Stimulated activated naive B cell treated with anti-CD40 and anti-IgM and Interleukin-4, amounts not matched to agents 10 μg/mL and 1 μg/mL and 100 μg/mL, for 72 hours (primary cell): ENCODE results near the gene RTTN.

Experiments used
- ATAC-seq, 2 donors: fragments of 150-1000 bp; cut with Tn5 transposase; replicated peaks; 2 replicates each; pipeline ENCODE4 v1.10.0; 2021; ENCODE audit warnings: moderate library complexity in 1 of 2
- DNase-seq: peaks from one replicate; pipeline ENCODE4 v3.0.0; 2021
- H3K27ac Mint-ChIP-seq: one replicate; pipeline ENCODE4 v1.8.0; 2022; ENCODE audit warnings: mild to moderate bottlenecking, mixed read lengths
- H3K27me3 Mint-ChIP-seq, 2 donors: one replicate each; pipeline ENCODE4 v1.8.0; 2022; ENCODE audit warnings: mixed read lengths in 2 of 2
- H3K36me3 Mint-ChIP-seq, 2 donors: one replicate each; pipeline ENCODE4 v1.8.0; 2022; ENCODE audit warnings: mixed read lengths in 2 of 2, mild to moderate bottlenecking in 1 of 2
- H3K4me1 Mint-ChIP-seq, 2 donors: one replicate each; pipeline ENCODE4 v1.8.0; 2022; ENCODE audit warnings: mixed read lengths in 2 of 2, mild to moderate bottlenecking in 1 of 2
- H3K4me3 Mint-ChIP-seq, 2 donors: one replicate each; pipeline ENCODE4 v1.8.0; 2022; ENCODE audit warnings: mild to moderate bottlenecking in 2 of 2, mixed read lengths in 2 of 2, moderate library complexity in 1 of 2
- H3K9me3 Mint-ChIP-seq, 2 donors: one replicate each; pipeline ENCODE4 v1.8.0; 2022; ENCODE audit warnings: mixed read lengths in 2 of 2, mild to moderate bottlenecking in 1 of 2

The RTTN gene

GRCh38 chr18:70069382-70069781 lies 136.1 kb downstream of the RTTN start:
- peaks cover 9 to 27% of the 10 kb centered on the region in 2 donors for H3K36me3 Mint-ChIP-seq
- H3K4me1 Mint-ChIP-seq = no peaks in the 10 kb centered on the region
- H3K4me3 Mint-ChIP-seq = no peak overlapping the region
- no peaks in the 10 kb centered on the region for H3K9me3 Mint-ChIP-seq
- ATAC-seq = no peak
- no peak for DNase-seq
- no peak overlapping the region for H3K27ac Mint-ChIP-seq
- no peaks in the 10 kb centered on the region for H3K27me3 Mint-ChIP-seq

DNA sequence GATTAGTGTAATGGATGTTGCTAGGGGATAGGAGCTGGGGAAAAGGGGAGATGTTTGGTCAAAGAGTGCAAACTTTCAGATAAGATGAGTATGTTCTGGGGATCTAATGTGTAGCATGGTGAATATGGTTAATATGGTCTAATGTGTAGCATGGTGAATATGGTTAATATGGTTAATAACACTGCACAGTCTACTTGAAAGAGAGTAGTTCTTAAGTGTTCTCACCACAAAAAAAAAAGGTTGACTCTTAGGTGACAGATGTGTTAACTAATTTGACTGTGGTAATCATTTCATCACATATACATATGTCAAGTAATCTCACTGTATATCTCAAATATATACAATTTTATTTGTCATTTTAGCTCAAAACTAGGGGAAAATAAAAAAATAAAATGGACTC lies 136.5 kb downstream of the RTTN start:
- Mint-ChIP-seq H3K36me3 (peaks cover 9 to 25% of the 10 kb centered on the region in 2 donors), H3K4me1 (no peaks in the 10 kb centered on the region), H3K4me3 (no peak overlapping the region), H3K27me3 (no peaks in the 10 kb centered on the region), H3K27ac (no peak overlapping the region), H3K9me3 (no peaks in the 10 kb centered on the region)
- DNase-seq (no peak), ATAC-seq (no peak)

GRCh38 chr18:70059684-70060083 lies 145.8 kb downstream of the RTTN start:
- Mint-ChIP-seq H3K36me3 (peaks cover 21 to 39% of the 10 kb centered on the region in 2 donors), H3K27ac (no peak overlapping the region), H3K27me3 (no peaks in the 10 kb centered on the region), H3K4me1 (no peaks in the 10 kb centered on the region), H3K9me3 (no peaks in the 10 kb centered on the region), H3K4me3 (no peak overlapping the region)
- DNase-seq = no peak
- no peak for ATAC-seq

DNA sequence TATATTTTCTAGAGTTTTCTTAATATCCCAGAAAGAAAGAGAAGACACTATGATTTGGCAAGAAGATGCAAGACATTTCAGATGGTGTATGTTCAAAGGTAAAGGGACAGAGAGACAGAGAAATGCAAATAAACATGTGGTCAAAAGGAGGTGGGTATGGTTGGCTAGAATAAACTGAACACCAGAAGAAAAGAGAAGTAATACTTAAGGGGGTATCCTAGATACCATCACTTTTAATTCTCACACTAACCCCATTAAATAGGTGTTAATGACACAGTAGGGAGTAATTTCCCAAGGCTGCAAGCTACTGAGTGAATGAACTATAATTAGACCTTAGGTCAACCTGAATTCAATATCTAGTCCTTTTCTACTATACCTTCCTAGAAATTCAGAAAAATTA lies 146.6 kb downstream of the RTTN start:
- ATAC-seq (peak; percentile 88 to 90), DNase-seq (no peak)
- Mint-ChIP-seq H3K27ac (no peak overlapping the region), H3K4me1 (no peaks in the 10 kb centered on the region), H3K36me3 (peaks cover 21 to 39% of the 10 kb centered on the region in 2 donors), H3K9me3 (no peaks in the 10 kb centered on the region), H3K27me3 (no peaks in the 10 kb centered on the region), H3K4me3 (no peak overlapping the region)

GRCh38 chr18:70047931-70048603 lies 157.4 kb downstream of the RTTN start:
- no peaks in the 10 kb centered on the region for H3K27me3 Mint-ChIP-seq
- ATAC-seq (no peak), DNase-seq (no peak)
- peaks cover 16 to 32% of the 10 kb centered on the region in 2 donors for H3K36me3 Mint-ChIP-seq
- no peak overlapping the region for H3K4me3 Mint-ChIP-seq
- H3K9me3 Mint-ChIP-seq = no peaks in the 10 kb centered on the region
- no peaks in the 10 kb centered on the region for H3K4me1 Mint-ChIP-seq
- no peak overlapping the region for H3K27ac Mint-ChIP-seq

DNA sequence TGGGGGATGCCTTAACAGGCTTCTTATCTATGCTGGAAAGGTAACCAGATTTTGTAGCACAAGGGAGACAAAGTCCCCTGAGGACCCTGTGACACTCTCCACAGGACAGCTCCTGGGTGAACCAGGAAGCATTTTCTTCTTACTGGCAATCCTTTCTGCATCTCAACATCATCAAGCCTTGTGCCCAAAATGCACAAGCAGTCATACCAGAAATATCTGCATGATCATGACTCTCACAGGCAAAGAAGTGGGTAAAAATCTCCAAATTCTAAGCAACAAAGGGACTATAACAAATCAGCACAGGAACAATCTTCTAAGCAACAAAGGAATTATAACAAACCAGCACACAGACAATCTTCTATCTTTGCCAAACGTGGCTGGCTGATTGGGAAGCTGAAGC lies 158.7 kb downstream of the RTTN start:
- peaks cover 25 to 42% of the 10 kb centered on the region in 2 donors for H3K36me3 Mint-ChIP-seq
- DNase-seq (no peak), ATAC-seq (no peak)
- no peaks in the 10 kb centered on the region for H3K9me3 Mint-ChIP-seq
- no peak overlapping the region for H3K4me3 Mint-ChIP-seq
- no peaks in the 10 kb centered on the region for H3K27me3 Mint-ChIP-seq
- H3K27ac Mint-ChIP-seq = no peak overlapping the region
- no peaks in the 10 kb centered on the region for H3K4me1 Mint-ChIP-seq

DNA sequence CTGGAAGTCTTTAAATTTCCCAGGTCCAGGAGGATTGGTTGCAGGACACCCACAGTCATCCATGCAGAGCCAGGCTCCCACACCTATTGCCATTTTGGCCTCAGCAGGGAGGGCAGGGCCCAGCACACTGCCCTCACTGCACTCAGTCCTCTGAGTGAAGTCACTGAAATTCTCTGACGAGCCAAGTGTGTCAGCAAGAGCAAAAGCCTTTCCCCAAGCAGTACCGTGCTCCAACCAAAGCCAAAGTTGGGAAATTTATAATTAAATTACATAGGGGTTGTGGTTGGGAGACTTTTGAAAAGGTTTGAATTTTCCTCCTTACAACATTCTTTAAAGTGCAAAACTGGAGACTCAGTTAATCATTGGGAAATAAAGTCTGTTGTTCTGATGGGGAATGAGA lies 159.3 kb downstream of the RTTN start:
- no peak overlapping the region for H3K4me3 Mint-ChIP-seq
- H3K27me3 Mint-ChIP-seq = no peaks in the 10 kb centered on the region
- H3K4me1 Mint-ChIP-seq = no peaks in the 10 kb centered on the region
- DNase-seq (no peak), ATAC-seq (no peak)
- no peaks in the 10 kb centered on the region for H3K9me3 Mint-ChIP-seq
- H3K27ac Mint-ChIP-seq = no peak overlapping the region
- peaks cover 29 to 41% of the 10 kb centered on the region in 2 donors for H3K36me3 Mint-ChIP-seq

DNA sequence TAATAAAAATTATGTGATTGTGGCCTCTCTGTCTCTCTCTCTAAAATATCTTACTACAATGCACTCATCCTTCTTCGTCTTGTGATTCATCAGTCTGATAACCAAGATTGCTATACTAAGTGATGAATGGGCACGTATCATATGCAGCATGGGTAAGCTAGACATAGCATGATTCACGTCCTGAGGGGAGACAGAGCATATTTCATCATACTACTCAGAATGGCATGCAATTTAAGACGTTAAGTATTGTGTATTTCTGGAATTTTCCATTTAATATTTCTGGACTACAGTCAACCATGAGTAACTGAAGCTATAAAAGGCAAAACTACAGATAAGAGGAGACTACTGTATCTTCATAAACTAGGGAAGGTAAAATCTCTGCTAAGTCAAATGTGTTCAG lies 160.9 kb downstream of the RTTN start:
- Mint-ChIP-seq H3K4me1 (no peaks in the 10 kb centered on the region), H3K27me3 (no peaks in the 10 kb centered on the region), H3K9me3 (no peaks in the 10 kb centered on the region), H3K4me3 (no peak overlapping the region), H3K27ac (no peak overlapping the region), H3K36me3 (peaks cover 22 to 35% of the 10 kb centered on the region in 2 donors)
- ATAC-seq (no peak), DNase-seq (no peak)

DNA sequence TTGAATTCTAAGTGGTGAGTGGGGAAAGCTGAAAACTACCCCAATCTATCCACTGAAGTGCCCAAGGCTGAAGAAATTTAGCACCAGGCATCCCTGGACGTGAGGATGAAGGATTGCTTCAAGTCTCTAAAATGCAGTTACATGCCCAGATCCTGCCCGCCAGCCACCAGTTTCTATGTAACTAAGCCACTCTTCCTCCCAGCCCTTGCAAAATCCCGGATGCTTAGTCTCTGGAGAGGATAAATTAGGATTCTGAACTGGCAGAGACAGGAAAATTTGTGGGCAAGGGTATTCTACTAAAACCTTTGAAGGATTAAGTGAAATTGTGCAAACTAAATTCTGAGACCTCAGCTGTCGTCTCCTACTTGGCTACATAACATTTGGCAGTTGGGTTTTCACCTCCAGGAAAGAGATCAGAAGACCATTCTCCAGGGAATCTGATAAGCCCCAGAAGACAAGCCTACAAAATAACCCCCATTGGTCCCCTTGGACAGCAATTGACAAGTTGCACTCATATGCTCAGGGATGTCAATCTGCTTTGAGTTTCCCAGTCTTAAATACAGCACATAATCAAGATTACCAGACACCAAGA lies 163.9 kb downstream of the RTTN start:
- no peaks in the 10 kb centered on the region for H3K27me3 Mint-ChIP-seq
- no peak overlapping the region for H3K27ac Mint-ChIP-seq
- no peak overlapping the region for H3K4me3 Mint-ChIP-seq
- DNase-seq (no peak), ATAC-seq (no peak)
- H3K36me3 Mint-ChIP-seq = peaks cover 36 to 56% of the 10 kb centered on the region in 2 donors
- H3K4me1 Mint-ChIP-seq = peaks cover 10% of the 10 kb centered on the region in 2 donors
- H3K9me3 Mint-ChIP-seq = no peaks in the 10 kb centered on the region

DNA sequence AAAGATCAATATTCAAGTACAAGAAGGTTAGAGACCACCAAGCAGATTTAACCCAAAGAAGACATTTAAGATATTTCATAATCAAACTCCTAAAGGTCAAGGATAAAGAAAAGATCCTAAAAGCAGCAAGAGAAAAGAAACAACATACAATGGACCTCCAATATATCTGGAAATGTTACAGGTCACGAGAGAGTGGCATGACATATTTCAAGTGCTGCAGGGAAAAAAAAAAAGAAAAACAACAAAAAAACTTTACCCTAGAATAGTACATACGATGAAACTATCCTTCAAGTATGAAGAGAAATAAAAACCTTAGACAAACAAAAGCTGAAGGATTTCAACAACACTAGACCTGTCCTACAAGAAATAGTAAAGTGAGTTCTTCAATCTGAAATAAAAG lies 166.3 kb downstream of the RTTN start:
- no peak overlapping the region for H3K4me3 Mint-ChIP-seq
- H3K4me1 Mint-ChIP-seq = peaks cover 14 to 15% of the 10 kb centered on the region in 2 donors

GRCh38 chr18:70037431-70038061 lies 167.9 kb downstream of the RTTN start:
- DNase-seq (no peak), ATAC-seq (no peak)
- H3K4me1 Mint-ChIP-seq = peaks cover 14 to 15% of the 10 kb centered on the region in 2 donors
- no peaks in the 10 kb centered on the region for H3K27me3 Mint-ChIP-seq
- no peak overlapping the region for H3K27ac Mint-ChIP-seq
- peaks cover 0 to 4% of the 10 kb centered on the region in 2 donors for H3K9me3 Mint-ChIP-seq
- no peak overlapping the region for H3K4me3 Mint-ChIP-seq
- H3K36me3 Mint-ChIP-seq = peaks cover 46 to 75% of the 10 kb centered on the region in 2 donors

More for the DNA sequence above, 166.3 kb downstream of the RTTN start:
- H3K36me3 Mint-ChIP-seq = peaks cover 42 to 71% of the 10 kb centered on the region in 2 donors
- no peaks in the 10 kb centered on the region for H3K27me3 Mint-ChIP-seq
- no peak overlapping the region for H3K27ac Mint-ChIP-seq
- peaks cover 0 to 4% of the 10 kb centered on the region in 2 donors for H3K9me3 Mint-ChIP-seq
- no peak for DNase-seq
- no peak for ATAC-seq

GRCh38 chr18:70036771-70037347 lies 168.6 kb downstream of the RTTN start:
- Mint-ChIP-seq H3K9me3 (peaks cover 0 to 4% of the 10 kb centered on the region in 2 donors), H3K27me3 (no peaks in the 10 kb centered on the region), H3K36me3 (peaks cover 45 to 74% of the 10 kb centered on the region in 2 donors), H3K4me3 (no peak overlapping the region), H3K4me1 (peaks cover 14 to 15% of the 10 kb centered on the region in 2 donors), H3K27ac (peak overlapping the region; percentile 57)
- ATAC-seq (peak; percentile 97 to 99), DNase-seq (peak; percentile 19)

DNA sequence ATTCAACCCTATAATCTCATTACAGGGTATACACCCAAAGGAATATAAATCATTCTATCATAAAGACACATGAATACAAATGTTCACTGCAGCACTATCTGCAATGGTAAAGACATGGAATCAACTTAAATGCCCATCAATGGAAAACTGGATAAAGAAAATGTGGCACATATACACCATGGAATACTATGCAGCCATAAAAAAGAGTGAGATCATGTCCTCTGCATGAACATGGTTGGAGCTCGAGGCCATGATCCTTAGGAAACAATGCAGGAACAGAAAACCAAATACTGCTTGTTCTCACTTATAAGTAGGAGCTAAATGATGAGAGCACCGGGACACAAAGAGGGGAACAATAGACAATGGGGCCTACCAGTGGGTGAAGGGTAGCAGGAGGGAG lies 169.3 kb downstream of the RTTN start:
- Mint-ChIP-seq H3K4me3 (no peak overlapping the region), H3K4me1 (peaks cover 14 to 15% of the 10 kb centered on the region in 2 donors), H3K9me3 (peaks cover 0 to 4% of the 10 kb centered on the region in 2 donors), H3K36me3 (peaks cover 38 to 68% of the 10 kb centered on the region in 2 donors), H3K27ac (no peak overlapping the region), H3K27me3 (no peaks in the 10 kb centered on the region)
- DNase-seq = no peak
- no peak for ATAC-seq

DNA sequence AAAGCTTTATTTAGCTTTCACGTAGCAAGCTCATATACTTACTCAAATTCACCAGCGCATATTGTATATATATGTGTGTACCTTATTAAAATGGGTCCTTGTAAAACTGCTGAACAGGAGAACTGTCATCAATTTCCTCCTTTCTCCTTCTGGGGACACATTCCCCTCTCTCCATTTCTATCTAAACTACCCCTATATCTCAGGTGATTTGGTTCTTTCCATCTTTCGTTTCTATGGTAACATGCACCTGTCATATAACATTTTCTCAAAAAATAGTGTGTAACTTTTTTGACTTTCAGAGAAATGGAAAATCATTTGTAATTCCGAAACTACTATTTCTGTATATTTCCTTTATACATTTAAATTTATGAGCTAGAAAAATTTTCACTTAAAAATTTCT lies 174.3 kb downstream of the RTTN start:
- no peaks in the 10 kb centered on the region for H3K27me3 Mint-ChIP-seq
- H3K4me3 Mint-ChIP-seq = no peak overlapping the region
- peaks cover 26 to 46% of the 10 kb centered on the region in 2 donors for H3K36me3 Mint-ChIP-seq
- H3K27ac Mint-ChIP-seq = no peak overlapping the region
- DNase-seq (no peak), ATAC-seq (no peak)
- peaks cover 0 to 2% of the 10 kb centered on the region in 2 donors for H3K9me3 Mint-ChIP-seq
- H3K4me1 Mint-ChIP-seq = peaks cover 2% of the 10 kb centered on the region in 2 donors
